GM23338 (cell line): ENCODE measurements around the gene ANKRD40CL. TPM values are rescaled to one million over a fixed set of nuclear protein-coding genes. Genes with fewer than 3 reads are reported as not detected.

Experiments used
- ATAC-seq: fragments of 200-7000 bp; cut with Tn5 transposase; 3 replicates; pipeline ENCODE4 v1.9.1; 2020
- DNase-seq: peaks from one replicate; pipeline ENCODE4 v3.0.0-alpha.2; 2015; ENCODE audit warnings: low spot score
- H2AFZ ChIP-seq: fragments of 200-600 bp; sonication (generic); 2 replicates; pipeline ENCODE4 v1.8.0; 2016; ENCODE audit warnings: antibody characterized with exemption, mild to moderate bottlenecking, moderate library complexity
- H3F3A ChIP-seq: fragments of 200-600 bp; sonication (generic); replicated peaks from 2 replicates; pipeline ENCODE4 v1.8.0; 2017; ENCODE audit warnings: antibody characterized with exemption, mixed run types, low read depth
- H3K27ac ChIP-seq: fragments of 200-600 bp; sonication (generic); 2 replicates; pipeline ENCODE4 v1.6.1; 2016; ENCODE audit warnings: low read depth
- H3K27me3 ChIP-seq: fragments of 200-600 bp; sonication (generic); 2 replicates; pipeline ENCODE4 v1.8.0; 2016; ENCODE audit warnings: mild to moderate bottlenecking, mixed run types, moderate library complexity; ENCODE audit not compliant: insufficient read depth
- H3K36me3 ChIP-seq: fragments of 200-600 bp; sonication (generic); 2 replicates; pipeline ENCODE4 v1.8.0; 2016; ENCODE audit warnings: mild to moderate bottlenecking; ENCODE audit not compliant: insufficient read depth
- H3K4me1 ChIP-seq: fragments of 200-600 bp; sonication (generic); 2 replicates; pipeline ENCODE4 v1.8.0; 2016; ENCODE audit warnings: mild to moderate bottlenecking, moderate library complexity; ENCODE audit not compliant: insufficient read depth
- H3K4me2 ChIP-seq: fragments of 200-600 bp; sonication (generic); 2 replicates; pipeline ENCODE4 v1.7.1; 2017; ENCODE audit warnings: mixed run types
- H3K4me3 ChIP-seq: fragments of 200-600 bp; sonication (generic); 2 replicates; pipeline ENCODE4 v1.6.1; 2016; ENCODE audit warnings: mixed run types
- H3K79me2 ChIP-seq: fragments of 200-600 bp; sonication (generic); replicated peaks from 2 replicates; pipeline ENCODE4 v1.8.0; 2017; ENCODE audit warnings: mild to moderate bottlenecking; ENCODE audit not compliant: insufficient read depth
- H3K9me2 ChIP-seq: fragments of 200-600 bp; sonication (generic); 2 replicates; pipeline ENCODE4 v1.8.0; 2017; ENCODE audit not compliant: insufficient read depth
- H4K20me1 ChIP-seq: fragments of 200-600 bp; sonication (generic); replicated peaks from 2 replicates; pipeline ENCODE4 v1.8.0; 2017; ENCODE audit warnings: mild to moderate bottlenecking; ENCODE audit not compliant: insufficient read depth
- H3K27ac Mint-ChIP-seq: 2 replicates; pipeline ENCODE4 v1.8.0; 2020; ENCODE audit warnings: inconsistent platforms, mild to moderate bottlenecking, moderate library complexity, mixed read lengths
- H3K27me3 Mint-ChIP-seq: 3 replicates; pipeline ENCODE4 v1.8.0; 2022; ENCODE audit warnings: low read depth, mild to moderate bottlenecking, moderate library complexity, mixed read lengths, inconsistent platforms; ENCODE audit not compliant: insufficient read depth, poor library complexity
- H3K36me3 Mint-ChIP-seq: 3 replicates; pipeline ENCODE4 v1.8.0; 2021; ENCODE audit warnings: low read depth, mild to moderate bottlenecking, inconsistent platforms, moderate library complexity, mixed read lengths
- H3K4me1 Mint-ChIP-seq: 3 replicates; pipeline ENCODE4 v1.8.0; 2020; ENCODE audit warnings: mild to moderate bottlenecking, inconsistent platforms, mixed read lengths
- H3K4me3 Mint-ChIP-seq: 3 replicates; pipeline ENCODE4 v1.8.0; 2021; ENCODE audit warnings: moderate library complexity, mild to moderate bottlenecking, inconsistent platforms, mixed read lengths
- H3K9me3 Mint-ChIP-seq: 3 replicates; pipeline ENCODE4 v1.8.0; 2020; ENCODE audit warnings: moderate library complexity, mild to moderate bottlenecking, inconsistent platforms, mixed read lengths
- CTCF ChIP-seq, 2 experiments: fragments of 200-600 bp in 1 of 2; sonication (generic) in 1 of 2; conservative IDR thresholded peaks; 2 replicates each; pipeline versions ENCODE4 v1.5.1 to v1.6.1; 2016 to 2017; ENCODE audit warnings: antibody characterized with exemption in 2 of 2, low read depth in 2 of 2, mild to moderate bottlenecking in 2 of 2, moderate library complexity in 1 of 2
- ETS1 ChIP-seq: IDR thresholded peaks from 2 replicates; pipeline ENCODE4 v1.6.1; 2016; ENCODE audit warnings: antibody characterized with exemption
- JUNB ChIP-seq: IDR thresholded peaks from one replicate; pipeline ENCODE4 v1.6.1; 2016; ENCODE audit warnings: antibody characterized with exemption; ENCODE audit not compliant: unreplicated experiment
- POLR2AphosphoS5 ChIP-seq: IDR thresholded peaks from 2 replicates; pipeline ENCODE4 v1.6.1; 2016; ENCODE audit warnings: antibody characterized with exemption, low read depth
- REST ChIP-seq: IDR thresholded peaks from one replicate; pipeline ENCODE4 v1.6.1; 2018; ENCODE audit warnings: antibody characterized with exemption; ENCODE audit not compliant: unreplicated experiment
- STAT1 ChIP-seq: IDR thresholded peaks from one replicate; pipeline ENCODE4 v1.6.1; 2016; ENCODE audit warnings: antibody characterized with exemption; ENCODE audit not compliant: unreplicated experiment
- ZNF114 ChIP-seq: fragments of 250-450 bp; sonication (Bioruptor Pico); IDR thresholded peaks from 2 replicates; pipeline ENCODE4 v1.5.0; 2020; ENCODE audit warnings: mild to moderate bottlenecking, moderate library complexity
- ZNF331 ChIP-seq: fragments of 250-450 bp; sonication (Bioruptor Pico); IDR thresholded peaks from 2 replicates; pipeline ENCODE4 v1.5.0; 2020; ENCODE audit warnings: low read depth, mild to moderate bottlenecking, moderate library complexity
- polyA plus RNA-seq: library from polyadenylated mRNA; unstranded; fragments of >200 nt; fragmentation: Nextera tagmentation; extraction: Ambion mirVana; gene quantifications from 2 replicates; pipeline ENCODE4 v1.2.1, GENCODE V29; 2016
- total RNA-seq: library from RNA; depleted of rRNA; stranded (reverse); fragments of >200 nt; shearing (Covaris generic); gene quantifications from 2 replicates; pipeline ENCODE4 v1.2.3, GENCODE V29; 2014

Gene ANKRD40CL
- total and polyA plus RNA-seq, 2 experiments from 2014 or later = not detected

- ATAC-seq (no peak), DNase-seq (no peak)
- Histone ChIP-seq H3K27me3 (no peaks in the 10 kb centered on the region), H3K36me3 (no peaks in the 10 kb centered on the region), H3K4me2 (no peak overlapping the region), H3F3A (no peaks in the 10 kb centered on the region), H3K4me3 (no peak overlapping the region), H3K79me2 (peaks cover 100% of the 10 kb centered on the region), H3K4me1 (no peaks in the 10 kb centered on the region; the same call in 1 of the 2 replicates), H3K9me2 (no peaks in the 10 kb centered on the region), H2AFZ (no peak overlapping the region), H3K27ac (no peak overlapping the region), H4K20me1 (peaks cover 81% of the 10 kb centered on the region)
- no peak overlapping the region for H3K4me3 Mint-ChIP-seq
- H3K9me3 Mint-ChIP-seq = no peaks in the 10 kb centered on the region
- H3K4me1 Mint-ChIP-seq = peaks cover 9% of the 10 kb centered on the region
- H3K27ac Mint-ChIP-seq = no peak overlapping the region
- H3K36me3 Mint-ChIP-seq = no peaks in the 10 kb centered on the region
- no peaks in the 10 kb centered on the region for H3K27me3 Mint-ChIP-seq
- TF ChIP-seq ZNF114 (CRISPR knock-in tag) = no peak
- TF ChIP-seq REST = no peak
- no peak for TF ChIP-seq ETS1
- TF ChIP-seq JUNB = no peak
- TF ChIP-seq CTCF (conservative IDR thresholded peaks at IDR 0.05; ENCODE audit: low read depth in 2 of 2) = no peak
- TF ChIP-seq STAT1 = no peak
Observed at GRCh38 chr17:50728881-50729765, 38.2 kb downstream of the ANKRD40CL start.

- Histone ChIP-seq H3K4me3 (no peak overlapping the region), H3K9me2 (no peaks in the 10 kb centered on the region), H3K79me2 (peaks cover 100% of the 10 kb centered on the region), H3F3A (no peaks in the 10 kb centered on the region), H3K36me3 (no peaks in the 10 kb centered on the region), H3K27ac (no peak overlapping the region), H3K4me1 (no peaks in the 10 kb centered on the region; the same call in 1 of the 2 replicates), H2AFZ (no peak overlapping the region), H4K20me1 (peaks cover 80% of the 10 kb centered on the region), H3K27me3 (no peaks in the 10 kb centered on the region), H3K4me2 (no peak overlapping the region)
- no peak overlapping the region for H3K27ac Mint-ChIP-seq
- H3K4me1 Mint-ChIP-seq = peaks cover 9% of the 10 kb centered on the region
- ATAC-seq (no peak), DNase-seq (no peak)
- H3K9me3 Mint-ChIP-seq = no peaks in the 10 kb centered on the region
- no peaks in the 10 kb centered on the region for H3K36me3 Mint-ChIP-seq
- no peaks in the 10 kb centered on the region for H3K27me3 Mint-ChIP-seq
- H3K4me3 Mint-ChIP-seq = no peak overlapping the region
- TF ChIP-seq POLR2AphosphoS5 (no peak), ETS1 (no peak), ZNF331 (no peak)
Observed at GRCh38 chr17:50728112-50728429, 39.2 kb downstream of the ANKRD40CL start.
